HEK293 (cell line): ENCODE data around the gene MAP2K6.

Experiments
- CTCF ChIA-PET: fragments of 350-600 bp; formaldehyde crosslinking; extraction: SDS; loops from one replicate; lab custom pipeline; 2021; ENCODE audit warnings: antibody characterized with exemption; lab: Yijun Ruan, JAX
- POLR2A ChIA-PET: fragments of 300-600 bp; formaldehyde crosslinking; extraction: SDS; loops from one replicate; lab custom pipeline; 2020; ENCODE audit warnings: antibody characterized with exemption, inconsistent platforms; lab: Yijun Ruan, JAX
- H3K27ac ChIP-seq: fragments of 200-500 bp; sonication (Bioruptor generic); 2 replicates; pipeline ENCODE4 v1.5.1; 2014; ENCODE audit warnings: low read depth, low read length, control low read depth, inconsistent platforms; ENCODE audit errors: extremely low read depth
- H3K36me3 ChIP-seq, 2 experiments: fragments of 200-500 bp in 1 of 2; sonication (Bioruptor generic) in 1 of 2; 1 replicate in 1 of 2; 2 replicates in 1 of 2; pipeline ENCODE4 v1.5.1; 2014 to 2017; ENCODE audit warnings: inconsistent platforms in 2 of 2, low read length in 2 of 2; ENCODE audit not compliant: control insufficient read depth in 2 of 2, insufficient read depth in 1 of 2
- H3K4me1 ChIP-seq: fragments of 200-500 bp; sonication (Bioruptor generic); 2 replicates; pipeline ENCODE4 v1.5.1; 2014; ENCODE audit warnings: mild to moderate bottlenecking, low read length, inconsistent platforms; ENCODE audit not compliant: control insufficient read depth, insufficient read depth
- H3K4me3 ChIP-seq: 2 replicates; pipeline ENCODE4 v1.5.1; 2011; ENCODE audit warnings: low read depth, mild to moderate bottlenecking, control low read depth, low read length, moderate library complexity
- H3K9me3 ChIP-seq: fragments of 200-500 bp; sonication (Bioruptor generic); 2 replicates; pipeline ENCODE4 v1.5.1; 2014; ENCODE audit warnings: low read depth, low read length, inconsistent platforms; ENCODE audit not compliant: control insufficient read depth, insufficient read depth
- PRDM4 ChIP-seq: fragments of 450-650 bp; formaldehyde crosslinking; IDR thresholded peaks from 2 replicates; pipeline ENCODE4 v1.5.1; 2017; ENCODE audit warnings: missing biosample characterization, missing genetic modification characterization
- SP2 ChIP-seq: fragments of 450-650 bp; formaldehyde crosslinking; IDR thresholded peaks from 2 replicates; pipeline ENCODE4 v1.5.1; 2016; ENCODE audit warnings: missing biosample characterization, missing genetic modification characterization
- ZNF155 ChIP-seq: fragments of 450-650 bp; formaldehyde crosslinking; IDR thresholded peaks from 2 replicates; pipeline ENCODE4 v1.5.1; 2016; ENCODE audit warnings: missing biosample characterization, missing genetic modification characterization
- ZNF26 ChIP-seq: fragments of 450-650 bp; formaldehyde crosslinking; IDR thresholded peaks from 2 replicates; pipeline ENCODE4 v1.5.1; 2016; ENCODE audit warnings: missing biosample characterization, missing genetic modification characterization
- ZNF280D ChIP-seq: fragments of 450-650 bp; formaldehyde crosslinking; IDR thresholded peaks from 2 replicates; pipeline ENCODE4 v1.5.1; 2016; ENCODE audit warnings: missing biosample characterization, missing genetic modification characterization
- ZNF311 ChIP-seq: fragments of 450-650 bp; formaldehyde crosslinking; IDR thresholded peaks from 2 replicates; pipeline ENCODE4 v1.5.1; 2017; ENCODE audit warnings: missing biosample characterization, missing genetic modification characterization, borderline replicate concordance
- ZNF76 ChIP-seq: fragments of 450-650 bp; formaldehyde crosslinking; IDR thresholded peaks from 2 replicates; pipeline ENCODE4; 2016; ENCODE audit warnings: low read depth, missing biosample characterization, missing genetic modification characterization, borderline replicate concordance
- TF ChIP-seq, protein P1 (sequence below): fragments of 450-650 bp; formaldehyde crosslinking; IDR thresholded peaks from 2 replicates; pipeline ENCODE4 v1.5.1; 2016; ENCODE audit warnings: missing biosample characterization, missing genetic modification characterization
- TF ChIP-seq, protein P2 (sequence below): fragments of 450-650 bp; formaldehyde crosslinking; IDR thresholded peaks from 2 replicates; pipeline ENCODE4 v1.5.1; 2017; ENCODE audit warnings: missing biosample characterization, missing genetic modification characterization
- TF ChIP-seq, protein P3 (sequence below): fragments of 450-650 bp; formaldehyde crosslinking; IDR thresholded peaks from 2 replicates; pipeline ENCODE4 v1.5.1; 2016; ENCODE audit warnings: missing biosample characterization, missing genetic modification characterization
- TF ChIP-seq, protein P4 (sequence below): fragments of 450-650 bp; formaldehyde crosslinking; IDR thresholded peaks from 2 replicates; pipeline ENCODE4 v1.5.1; 2017; ENCODE audit warnings: missing biosample characterization, missing genetic modification characterization

Gene MAP2K6

GRCh38 chr17:69412251-69412671, 2.2 kb upstream of the MAP2K6 start:
- Histone ChIP-seq H3K27ac (no peak overlapping the region), H3K9me3 (no peaks in the 10 kb centered on the region), H3K4me3 (no peak overlapping the region), H3K36me3 (no peaks in the 10 kb centered on the region), H3K4me1 (peaks cover 14% of the 10 kb centered on the region)
- ChIA-PET CTCF (interaction anchor here (4.5 kb wide), 1 partner anchor 18 kb away, joined by 29 read pairs; no protein-coding TSS in a partner anchor), POLR2A (no interaction called here)
- no peak for TF ChIP-seq ZNF280D (tag by site-specific recombination)
- TF ChIP-seq, protein P1, sequence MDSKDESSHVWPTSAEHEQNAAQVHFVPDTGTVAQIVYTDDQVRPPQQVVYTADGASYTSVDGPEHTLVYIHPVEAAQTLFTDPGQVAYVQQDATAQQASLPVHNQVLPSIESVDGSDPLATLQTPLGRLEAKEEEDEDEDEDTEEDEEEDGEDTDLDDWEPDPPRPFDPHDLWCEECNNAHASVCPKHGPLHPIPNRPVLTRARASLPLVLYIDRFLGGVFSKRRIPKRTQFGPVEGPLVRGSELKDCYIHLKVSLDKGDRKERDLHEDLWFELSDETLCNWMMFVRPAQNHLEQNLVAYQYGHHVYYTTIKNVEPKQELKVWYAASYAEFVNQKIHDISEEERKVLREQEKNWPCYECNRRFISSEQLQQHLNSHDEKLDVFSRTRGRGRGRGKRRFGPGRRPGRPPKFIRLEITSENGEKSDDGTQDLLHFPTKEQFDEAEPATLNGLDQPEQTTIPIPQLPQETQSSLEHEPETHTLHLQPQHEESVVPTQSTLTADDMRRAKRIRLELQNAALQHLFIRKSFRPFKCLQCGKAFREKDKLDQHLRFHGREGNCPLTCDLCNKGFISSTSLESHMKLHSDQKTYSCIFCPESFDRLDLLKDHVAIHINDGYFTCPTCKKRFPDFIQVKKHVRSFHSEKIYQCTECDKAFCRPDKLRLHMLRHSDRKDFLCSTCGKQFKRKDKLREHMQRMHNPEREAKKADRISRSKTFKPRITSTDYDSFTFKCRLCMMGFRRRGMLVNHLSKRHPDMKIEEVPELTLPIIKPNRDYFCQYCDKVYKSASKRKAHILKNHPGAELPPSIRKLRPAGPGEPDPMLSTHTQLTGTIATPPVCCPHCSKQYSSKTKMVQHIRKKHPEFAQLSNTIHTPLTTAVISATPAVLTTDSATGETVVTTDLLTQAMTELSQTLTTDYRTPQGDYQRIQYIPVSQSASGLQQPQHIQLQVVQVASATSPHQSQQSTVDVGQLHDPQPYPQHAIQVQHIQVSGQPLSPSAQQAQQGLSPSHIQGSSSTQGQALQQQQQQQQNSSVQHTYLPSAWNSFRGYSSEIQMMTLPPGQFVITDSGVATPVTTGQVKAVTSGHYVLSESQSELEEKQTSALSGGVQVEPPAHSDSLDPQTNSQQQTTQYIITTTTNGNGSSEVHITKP = no peak
- no peak for TF ChIP-seq ZNF26 (tag by site-specific recombination)
- TF ChIP-seq PRDM4 (tag by site-specific recombination) = no peak
- TF ChIP-seq SP2 (tag by site-specific recombination) = no peak
- no peak for TF ChIP-seq ZNF311 (tag by site-specific recombination)
- TF ChIP-seq ZNF155 (tag by site-specific recombination) = no peak
- TF ChIP-seq, protein P2, sequence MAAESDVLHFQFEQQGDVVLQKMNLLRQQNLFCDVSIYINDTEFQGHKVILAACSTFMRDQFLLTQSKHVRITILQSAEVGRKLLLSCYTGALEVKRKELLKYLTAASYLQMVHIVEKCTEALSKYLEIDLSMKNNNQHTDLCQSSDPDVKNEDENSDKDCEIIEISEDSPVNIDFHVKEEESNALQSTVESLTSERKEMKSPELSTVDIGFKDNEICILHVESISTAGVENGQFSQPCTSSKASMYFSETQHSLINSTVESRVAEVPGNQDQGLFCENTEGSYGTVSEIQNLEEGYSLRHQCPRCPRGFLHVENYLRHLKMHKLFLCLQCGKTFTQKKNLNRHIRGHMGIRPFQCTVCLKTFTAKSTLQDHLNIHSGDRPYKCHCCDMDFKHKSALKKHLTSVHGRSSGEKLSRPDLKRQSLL = no peak
- no peak for TF ChIP-seq ZNF76 (tag by site-specific recombination)
- TF ChIP-seq, protein P3, sequence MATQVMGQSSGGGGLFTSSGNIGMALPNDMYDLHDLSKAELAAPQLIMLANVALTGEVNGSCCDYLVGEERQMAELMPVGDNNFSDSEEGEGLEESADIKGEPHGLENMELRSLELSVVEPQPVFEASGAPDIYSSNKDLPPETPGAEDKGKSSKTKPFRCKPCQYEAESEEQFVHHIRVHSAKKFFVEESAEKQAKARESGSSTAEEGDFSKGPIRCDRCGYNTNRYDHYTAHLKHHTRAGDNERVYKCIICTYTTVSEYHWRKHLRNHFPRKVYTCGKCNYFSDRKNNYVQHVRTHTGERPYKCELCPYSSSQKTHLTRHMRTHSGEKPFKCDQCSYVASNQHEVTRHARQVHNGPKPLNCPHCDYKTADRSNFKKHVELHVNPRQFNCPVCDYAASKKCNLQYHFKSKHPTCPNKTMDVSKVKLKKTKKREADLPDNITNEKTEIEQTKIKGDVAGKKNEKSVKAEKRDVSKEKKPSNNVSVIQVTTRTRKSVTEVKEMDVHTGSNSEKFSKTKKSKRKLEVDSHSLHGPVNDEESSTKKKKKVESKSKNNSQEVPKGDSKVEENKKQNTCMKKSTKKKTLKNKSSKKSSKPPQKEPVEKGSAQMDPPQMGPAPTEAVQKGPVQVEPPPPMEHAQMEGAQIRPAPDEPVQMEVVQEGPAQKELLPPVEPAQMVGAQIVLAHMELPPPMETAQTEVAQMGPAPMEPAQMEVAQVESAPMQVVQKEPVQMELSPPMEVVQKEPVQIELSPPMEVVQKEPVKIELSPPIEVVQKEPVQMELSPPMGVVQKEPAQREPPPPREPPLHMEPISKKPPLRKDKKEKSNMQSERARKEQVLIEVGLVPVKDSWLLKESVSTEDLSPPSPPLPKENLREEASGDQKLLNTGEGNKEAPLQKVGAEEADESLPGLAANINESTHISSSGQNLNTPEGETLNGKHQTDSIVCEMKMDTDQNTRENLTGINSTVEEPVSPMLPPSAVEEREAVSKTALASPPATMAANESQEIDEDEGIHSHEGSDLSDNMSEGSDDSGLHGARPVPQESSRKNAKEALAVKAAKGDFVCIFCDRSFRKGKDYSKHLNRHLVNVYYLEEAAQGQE (tag by site-specific recombination) = no peak
- TF ChIP-seq, protein P4, sequence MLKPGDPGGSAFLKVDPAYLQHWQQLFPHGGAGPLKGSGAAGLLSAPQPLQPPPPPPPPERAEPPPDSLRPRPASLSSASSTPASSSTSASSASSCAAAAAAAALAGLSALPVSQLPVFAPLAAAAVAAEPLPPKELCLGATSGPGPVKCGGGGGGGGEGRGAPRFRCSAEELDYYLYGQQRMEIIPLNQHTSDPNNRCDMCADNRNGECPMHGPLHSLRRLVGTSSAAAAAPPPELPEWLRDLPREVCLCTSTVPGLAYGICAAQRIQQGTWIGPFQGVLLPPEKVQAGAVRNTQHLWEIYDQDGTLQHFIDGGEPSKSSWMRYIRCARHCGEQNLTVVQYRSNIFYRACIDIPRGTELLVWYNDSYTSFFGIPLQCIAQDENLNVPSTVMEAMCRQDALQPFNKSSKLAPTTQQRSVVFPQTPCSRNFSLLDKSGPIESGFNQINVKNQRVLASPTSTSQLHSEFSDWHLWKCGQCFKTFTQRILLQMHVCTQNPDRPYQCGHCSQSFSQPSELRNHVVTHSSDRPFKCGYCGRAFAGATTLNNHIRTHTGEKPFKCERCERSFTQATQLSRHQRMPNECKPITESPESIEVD (tag by site-specific recombination) = no peak
